Measurements from ENCODE around the gene ARTN.

ARTN gene

GRCh38 chr1:43933386-43934100 is at the start of gene ARTN:
Gene ARTN, plus strand, starts transcription at chr1:43933801. Its CDS starts 1,856 bp downstream, at chr1:43935657.
- no peak for DNase-seq

DNA sequence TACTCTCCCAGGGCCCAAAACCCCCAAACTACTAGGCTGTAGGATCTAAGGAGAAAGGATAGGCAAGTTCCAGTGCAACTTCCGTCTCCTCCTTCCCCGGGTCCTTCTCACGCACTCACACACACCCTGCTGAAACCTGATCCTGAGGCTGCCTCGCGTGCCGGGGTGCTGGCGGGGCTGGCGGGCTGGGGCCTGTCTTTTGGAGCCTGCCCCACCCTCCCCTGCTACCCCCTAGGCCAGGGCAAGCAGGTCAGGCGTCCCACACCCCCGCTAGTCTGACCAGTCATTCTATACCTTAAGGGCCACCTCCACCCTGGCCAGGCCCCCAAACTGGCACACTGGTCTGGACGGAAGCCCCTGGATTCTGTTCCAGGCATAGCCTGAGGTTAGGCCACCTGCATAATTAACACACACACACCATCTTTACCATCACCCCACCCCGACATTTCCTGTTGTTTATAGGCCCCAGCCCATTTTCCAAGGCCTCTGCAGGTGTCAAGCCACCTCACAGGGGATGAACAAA is 48.3 kb upstream of the ARTN start:
- DNase-seq = no peak

DNA sequence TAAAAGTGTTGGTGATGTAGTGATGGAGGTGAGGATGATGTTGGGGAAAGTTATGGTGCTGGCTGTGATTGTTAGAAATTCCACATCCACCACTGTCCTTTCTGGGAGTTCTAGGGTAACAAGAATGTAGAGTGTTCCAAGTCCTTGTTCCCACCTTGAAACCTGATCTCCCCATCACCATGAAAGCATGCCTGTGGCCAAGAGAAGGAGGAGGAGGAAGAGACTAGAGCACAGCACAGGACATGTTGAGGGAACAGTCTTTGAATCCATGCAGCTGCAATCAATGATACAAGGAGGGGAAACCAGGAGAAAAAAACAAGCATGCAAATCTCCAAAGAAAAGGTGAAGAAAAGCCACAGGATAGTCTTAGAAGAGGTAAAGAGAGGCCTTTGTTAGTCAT is 45.9 kb upstream of the ARTN start:
- DNase-seq = no peak

DNA sequence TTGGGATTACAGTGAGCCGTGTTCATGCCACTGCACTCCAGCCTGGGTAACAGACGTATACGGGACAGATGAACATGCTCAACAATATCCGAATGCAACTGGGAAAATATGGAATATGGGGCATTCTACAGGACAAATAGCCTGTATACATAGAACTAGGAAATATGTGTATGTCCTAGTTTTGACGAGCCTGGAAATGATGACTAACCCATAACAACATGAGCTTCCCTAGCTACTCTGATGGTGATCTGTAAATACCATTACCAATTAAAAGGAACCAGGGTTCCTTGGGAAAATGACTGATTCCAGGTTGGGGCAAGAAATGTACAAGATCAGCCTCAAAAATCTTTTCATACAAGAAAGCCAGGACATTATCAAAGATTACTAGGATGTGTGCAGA is 42.8 kb upstream of the ARTN start:
- DNase-seq = no peak

DNA sequence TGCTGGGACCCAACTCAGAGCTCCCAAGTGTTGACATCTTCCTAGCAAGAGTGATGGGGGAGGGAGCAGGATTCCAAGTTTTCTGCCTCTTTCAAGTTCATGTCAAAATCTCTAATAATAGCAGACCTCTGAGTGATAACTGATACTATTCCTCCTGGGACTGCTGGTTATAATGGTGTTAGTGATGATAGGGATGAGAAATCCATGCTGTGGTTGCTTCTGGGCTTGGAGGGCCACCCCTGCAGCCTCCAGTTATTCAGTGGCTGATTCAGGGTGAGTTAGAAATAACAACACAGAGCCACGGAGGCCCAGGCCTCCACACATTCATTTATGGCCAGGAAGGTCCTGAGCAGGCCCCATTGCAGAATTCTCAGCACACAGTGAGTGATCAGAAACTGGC is 40.6 kb upstream of the ARTN start:
- no peak for DNase-seq

- DNase-seq = no peak
Measured at GRCh38 chr1:43898981-43899380, 34.6 kb upstream of the ARTN start.

GRCh38 chr1:43900386-43900785 is 33.2 kb upstream of the ARTN start:
- DNase-seq = no peak

DNA sequence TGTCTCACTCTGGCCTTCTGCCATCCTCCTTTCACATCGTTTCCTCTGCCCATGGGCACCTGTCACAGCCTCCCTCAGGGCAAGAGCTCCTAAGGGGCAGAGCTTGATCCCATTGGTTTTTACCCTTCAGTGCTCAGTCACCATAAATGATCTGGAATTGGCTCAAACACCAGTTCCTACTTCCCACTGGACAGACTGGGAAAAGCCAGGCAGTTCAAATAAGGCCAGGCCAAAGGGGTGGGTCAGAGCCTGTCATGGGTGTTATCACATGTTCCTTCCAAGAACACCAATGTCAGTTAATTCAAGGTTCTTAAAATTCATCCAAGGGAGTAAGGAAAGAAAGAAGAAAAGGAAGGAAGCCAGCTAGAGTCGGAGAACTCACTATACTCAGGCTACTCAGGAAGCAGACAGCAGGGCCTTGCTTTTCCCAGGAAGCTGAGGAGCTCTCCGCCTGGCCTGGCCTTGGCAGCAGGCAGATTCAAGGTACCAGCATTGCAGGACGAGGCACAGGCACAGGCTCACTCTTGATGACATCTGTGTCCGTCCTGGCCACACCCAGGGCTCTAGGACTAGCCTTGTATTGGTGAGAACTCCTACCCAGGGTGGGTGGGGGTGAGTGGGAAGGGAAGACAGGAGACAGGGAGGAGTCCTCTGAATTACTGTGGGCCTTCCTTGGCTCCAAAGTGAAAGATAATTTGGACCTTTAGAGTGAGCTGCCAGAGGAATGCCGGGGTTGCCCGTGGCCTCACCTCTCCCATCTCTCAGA is 32.2 kb upstream of the ARTN start:
- no peak for DNase-seq

- no peak for DNase-seq
Measured at GRCh38 chr1:43902058-43902831, 31.4 kb upstream of the ARTN start.

DNA sequence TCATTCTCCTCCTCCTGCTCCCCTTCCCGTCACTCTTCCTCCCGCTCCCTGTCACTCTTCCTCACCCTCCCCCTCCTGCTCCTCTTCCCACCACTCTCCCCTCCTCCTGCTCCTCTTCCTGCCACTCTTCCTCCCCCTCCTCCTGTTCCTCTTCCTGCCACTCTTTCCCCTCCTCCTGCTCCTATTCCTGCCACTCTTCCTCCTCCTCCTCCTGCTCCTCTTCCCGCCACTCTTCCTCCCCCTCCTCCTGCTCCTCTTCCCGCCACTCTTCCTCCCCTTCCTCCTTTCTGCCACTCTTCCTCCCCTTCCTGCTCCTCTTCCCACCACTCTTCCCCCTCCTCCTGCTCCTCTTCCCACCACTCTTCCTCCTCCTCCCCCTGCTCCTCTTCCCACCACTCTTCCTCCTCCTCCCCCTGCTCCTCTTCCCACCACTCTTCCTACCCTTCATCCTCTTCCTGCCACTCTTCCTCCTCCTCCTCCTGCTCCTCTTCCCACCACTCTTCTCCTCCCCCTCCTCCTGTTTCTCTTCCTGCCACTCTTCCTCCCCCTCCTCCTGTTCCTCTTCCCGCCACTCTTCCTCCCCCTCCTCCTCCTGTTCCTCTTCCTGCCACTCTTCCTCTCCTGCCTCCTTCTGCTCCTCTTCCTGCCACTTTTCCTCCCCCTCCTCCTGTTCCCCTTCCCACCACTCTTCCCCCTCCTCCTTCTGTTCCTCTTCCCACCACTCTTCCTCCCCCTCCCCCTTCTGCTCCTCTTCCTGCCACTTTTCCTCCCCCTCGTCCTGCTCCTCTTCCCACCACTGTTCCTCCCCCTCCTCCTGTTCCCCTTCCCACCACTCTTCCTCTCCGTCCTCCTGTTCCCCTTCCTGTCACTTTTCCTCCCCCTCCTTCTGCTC is 28.7 kb upstream of the ARTN start:
- no peak for DNase-seq

- DNase-seq = no peak
Measured at GRCh38 chr1:43908226-43908625, 25.4 kb upstream of the ARTN start.

GRCh38 chr1:43908858-43909257 is 24.7 kb upstream of the ARTN start:
- DNase-seq = no peak

DNA sequence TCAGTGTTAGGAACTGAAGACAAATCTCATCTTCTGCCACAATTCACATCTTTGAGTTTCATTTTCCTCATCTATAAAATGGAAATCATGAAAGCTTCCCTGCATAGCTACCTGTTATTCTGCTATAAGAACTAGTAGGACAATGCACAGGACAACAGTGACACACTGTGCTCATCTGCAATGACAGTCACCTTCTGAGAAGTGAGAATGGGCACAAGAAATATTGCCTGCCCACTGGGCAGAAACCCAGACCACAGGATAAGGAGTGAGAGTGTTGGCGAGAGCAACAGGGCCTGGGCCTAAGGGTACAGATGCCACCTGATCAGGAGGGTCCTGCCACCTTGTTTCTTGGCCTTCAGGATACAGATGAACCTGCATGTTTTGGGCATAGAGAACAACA is 23.3 kb upstream of the ARTN start:
- DNase-seq = no peak

DNA sequence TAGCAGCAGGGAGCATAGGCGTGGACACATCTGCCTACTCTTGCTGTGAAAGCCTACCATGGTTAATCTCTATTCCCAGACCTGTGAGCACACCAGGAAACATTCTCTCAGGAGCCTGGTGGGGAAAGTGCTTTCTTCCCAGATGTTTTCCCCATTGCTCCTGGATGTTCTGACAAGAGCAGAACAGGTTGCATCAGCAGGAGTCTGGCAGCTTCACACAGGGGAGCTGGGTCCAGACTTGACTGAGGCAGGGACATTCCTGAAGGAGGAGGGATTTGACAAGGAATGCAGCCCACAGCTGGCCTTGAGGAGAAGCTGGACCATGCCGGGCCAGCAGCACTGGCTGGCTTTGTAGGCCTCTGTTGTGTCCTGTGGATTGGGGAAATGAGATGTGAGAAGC is 21.0 kb upstream of the ARTN start:
- no peak for DNase-seq

DNA sequence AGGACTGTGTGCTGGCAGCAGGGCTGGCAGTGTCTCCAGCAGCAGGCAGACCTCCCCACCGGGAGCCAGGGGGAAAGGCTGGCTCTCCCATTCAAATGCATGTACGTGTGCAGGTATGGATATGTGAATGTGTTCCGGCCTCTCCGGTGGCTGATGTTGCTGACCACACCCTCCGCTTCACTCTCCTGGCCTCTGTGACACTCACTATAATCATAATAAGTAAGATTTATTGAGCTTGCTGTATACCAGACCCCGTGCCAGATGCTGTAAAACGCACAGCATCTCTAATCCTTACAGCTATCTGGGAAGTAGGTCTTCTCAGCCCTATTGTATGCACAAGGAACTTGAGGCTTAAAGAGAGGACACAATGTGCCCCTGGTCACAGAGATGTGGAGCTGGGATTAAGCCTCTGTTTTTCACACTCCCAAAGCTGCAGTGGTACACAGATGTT is 20.5 kb upstream of the ARTN start:
- DNase-seq = no peak

DNA sequence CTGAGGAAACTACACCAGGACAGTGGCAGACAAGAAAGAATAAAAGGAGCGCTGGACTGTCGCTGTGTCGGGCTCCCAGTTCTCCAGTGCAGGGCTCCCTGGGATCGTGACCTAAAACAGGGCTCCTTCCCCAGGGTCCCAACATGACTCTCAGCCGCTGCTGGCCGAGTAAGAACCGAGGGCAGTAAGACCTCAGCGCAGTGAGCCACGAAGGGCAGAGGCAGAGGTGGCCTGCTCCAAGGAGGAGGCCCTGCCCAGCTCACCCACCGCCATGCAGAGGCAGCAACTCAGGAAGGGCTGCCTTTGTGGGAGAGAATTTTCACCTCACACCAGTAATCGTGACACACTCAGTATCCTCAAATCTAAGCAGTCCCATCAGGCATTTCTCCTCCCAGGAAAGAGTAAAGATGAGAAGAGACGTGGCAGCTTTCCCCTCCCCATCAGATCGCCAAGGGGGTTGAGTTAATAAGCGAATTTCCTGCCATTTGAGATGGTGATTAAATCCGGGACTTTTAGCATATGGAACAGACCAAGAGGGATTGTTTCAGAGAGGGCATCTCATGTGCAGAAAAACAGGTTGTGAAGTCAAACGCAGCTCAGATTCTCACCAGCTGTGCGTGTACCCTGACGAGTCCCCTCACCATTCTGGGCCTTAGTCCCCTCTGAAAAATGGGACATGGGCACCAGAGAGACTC is 19.8 kb upstream of the ARTN start:
- DNase-seq = no peak

DNA sequence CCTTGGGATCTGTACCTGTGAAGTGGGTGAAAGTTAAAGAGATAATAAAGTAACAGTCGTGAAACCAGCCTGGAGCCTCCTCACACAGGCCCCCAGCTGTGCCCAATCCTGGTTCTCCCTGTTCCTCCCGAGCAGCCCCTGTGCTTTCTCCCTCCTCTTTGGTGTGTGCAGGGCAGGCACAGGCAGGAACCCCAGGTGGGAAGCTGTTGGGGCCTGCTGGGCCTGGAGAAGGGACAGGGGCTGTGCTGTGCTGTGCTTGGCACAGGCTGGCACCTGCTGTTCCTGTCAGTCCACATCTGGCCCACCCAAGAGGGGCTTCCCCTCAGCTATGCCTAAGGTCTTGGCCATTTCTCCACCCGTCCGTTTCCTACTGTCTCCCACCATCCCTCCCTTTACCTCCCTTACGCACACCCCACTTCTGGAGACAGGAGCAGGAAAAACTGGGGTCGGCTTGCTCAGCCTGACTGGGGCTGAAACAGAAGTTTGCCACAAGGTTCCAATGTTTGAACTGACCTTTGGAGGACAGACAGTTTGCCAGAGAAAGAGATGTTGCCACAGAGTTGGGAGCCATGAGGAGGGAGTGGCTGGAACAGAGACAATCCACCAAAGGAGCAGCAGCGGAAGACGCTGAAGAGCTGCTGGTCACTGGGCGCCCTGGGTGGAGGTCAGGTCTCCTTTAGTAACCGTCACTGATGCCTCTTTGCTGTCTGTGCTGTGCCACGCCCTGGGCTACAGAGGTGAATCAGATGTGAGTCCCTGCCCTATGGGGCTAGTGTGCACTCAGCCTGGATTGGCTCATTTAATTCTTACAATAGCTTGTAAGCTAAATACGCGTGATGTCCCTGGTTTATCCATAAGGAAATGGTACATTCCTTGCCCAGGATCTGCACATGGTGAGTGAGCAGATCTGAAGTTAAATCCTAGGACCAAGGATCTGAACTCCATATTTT is 18.8 kb upstream of the ARTN start:
- no peak for DNase-seq

GRCh38 chr1:43919906-43920305 is 13.7 kb upstream of the ARTN start:
- DNase-seq = no peak

DNA sequence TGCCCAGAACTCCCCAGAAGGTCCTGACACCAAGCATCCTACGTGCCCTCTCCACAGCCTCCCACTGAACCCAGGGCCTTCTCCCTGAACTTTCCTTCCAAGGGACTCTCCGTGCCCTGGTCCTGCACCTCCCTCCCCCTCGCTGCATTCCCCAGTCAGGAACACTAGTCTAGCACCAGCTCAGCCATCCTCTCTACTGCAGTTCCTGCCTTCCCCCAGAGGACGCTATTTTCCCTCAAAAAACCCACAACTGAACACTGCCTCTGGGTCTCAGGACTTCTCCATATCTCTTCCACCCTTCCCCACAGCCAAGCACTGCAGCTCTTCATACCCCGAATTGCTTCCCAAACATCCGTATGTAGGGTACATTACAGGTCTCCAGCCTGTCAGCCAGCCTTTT is 12.6 kb upstream of the ARTN start:
- DNase-seq = no peak

DNA sequence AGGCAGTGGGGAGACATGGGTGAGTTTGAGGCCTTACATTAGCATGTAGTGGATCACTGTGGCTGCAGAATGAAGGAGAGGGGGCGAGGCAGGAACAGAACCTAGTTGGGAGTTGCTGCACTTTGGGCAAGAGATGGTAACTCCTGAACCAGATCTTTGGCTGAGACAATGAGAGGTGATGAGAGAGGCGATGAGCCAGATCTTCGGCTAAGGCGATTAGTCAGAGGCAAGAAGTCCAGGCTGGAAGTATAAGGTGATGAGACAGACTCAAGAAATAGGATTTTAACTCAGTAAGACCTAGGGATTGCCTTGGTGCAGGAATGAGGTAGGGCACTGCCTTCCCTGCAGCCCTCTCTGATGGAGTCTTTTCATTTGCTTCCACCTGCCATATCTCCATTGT is 9.1 kb upstream of the ARTN start:
- DNase-seq = no peak

- DNase-seq = no peak
Measured at GRCh38 chr1:43925846-43926245, 7.8 kb upstream of the ARTN start.
